Suprapubic skin (tissue), 4 donors: Measurements from ENCODE around the gene SETD2. TPM values are rescaled to one million over a fixed set of nuclear protein-coding genes. Genes with fewer than 3 reads are reported as not detected.

Source experiments
- DNase-seq, 2 donors: peaks; one replicate each; pipeline ENCODE4 v3.0.0-alpha.2; 2019; ENCODE audit warnings: low spot score in 2 of 2
- H3K27ac ChIP-seq: fragments of 200-600 bp; sonication (generic); one replicate; pipeline ENCODE4 v1.5.1; 2019
- H3K27me3 ChIP-seq: fragments of 200-600 bp; sonication (generic); one replicate; pipeline ENCODE4 v1.5.1; 2019
- H3K36me3 ChIP-seq: fragments of 200-600 bp; sonication (generic); one replicate; pipeline ENCODE4 v1.5.1; 2019
- H3K4me1 ChIP-seq: fragments of 200-600 bp; sonication (generic); one replicate; pipeline ENCODE4 v1.5.1; 2019
- H3K4me3 ChIP-seq: fragments of 200-600 bp; sonication (generic); one replicate; pipeline ENCODE4 v1.5.1; 2019; ENCODE audit warnings: mild to moderate bottlenecking
- H3K9me3 ChIP-seq: fragments of 200-600 bp; sonication (generic); one replicate; pipeline ENCODE4 v1.5.1; 2019
- CTCF ChIP-seq, 2 donors: fragments of 200-600 bp in 1 of 2; fragments of 450-650 bp in 1 of 2; sonication (generic) in 1 of 2; IDR thresholded peaks; one replicate each; pipeline ENCODE4 v1.5.1; 2016 to 2019; ENCODE audit warnings: antibody characterized with exemption in 2 of 2, mild to moderate bottlenecking in 1 of 2, moderate library complexity in 1 of 2
- EP300 ChIP-seq: sonication (generic); formaldehyde crosslinking; IDR thresholded peaks from one replicate; pipeline ENCODE4 v1.6.1; 2017; ENCODE audit warnings: antibody characterized with exemption
- POLR2A ChIP-seq, 2 donors: fragments of 450-650 bp; IDR thresholded peaks; one replicate each; pipeline ENCODE4 v1.6.1; 2017; ENCODE audit warnings: antibody characterized with exemption in 2 of 2, mild to moderate bottlenecking in 2 of 2, moderate library complexity in 2 of 2
- POLR2AphosphoS5 ChIP-seq, 3 donors: sonication (generic); formaldehyde crosslinking; IDR thresholded peaks; one replicate each; pipeline ENCODE4 v1.6.1; 2017; ENCODE audit warnings: antibody characterized with exemption in 3 of 3
- WGBS: methylation state at CpG from one replicate; pipeline ENCODE4 v1.1.5; 2018; 5-methylcytosine and 5-hydroxymethylcytosine counted together
- total RNA-seq, 4 donors: library from RNA; depleted of rRNA; stranded (reverse); fragments of >200 nt; gene quantifications; one replicate each; pipeline ENCODE4 v1.1.0, GENCODE V29; 2016

Gene SETD2
- total RNA-seq, 4 donors from 2014 or later = 41.4 to 78.6 (median 53.4) TPM

- WGBS = 90% methylated on average over 2 of the region's 5 CpGs
- H3K27ac ChIP-seq = peak overlapping the region; percentile 64
- no peak for DNase-seq
- peaks cover 79% of the 10 kb centered on the region for H3K4me1 ChIP-seq
- H3K4me3 ChIP-seq = no peak overlapping the region
- TF ChIP-seq CTCF (IDR thresholded peaks at IDR 0.05) (no peak), POLR2AphosphoS5 (IDR thresholded peaks at IDR 0.05) (no peak), POLR2A (IDR thresholded peaks at IDR 0.05) (no peak)
- H3K9me3 ChIP-seq = no peaks in the 10 kb centered on the region
- no peaks in the 10 kb centered on the region for H3K27me3 ChIP-seq
- peaks cover 21% of the 10 kb centered on the region for H3K36me3 ChIP-seq
These were observed 178.3 kb downstream of the SETD2 start for GRCh38 chr3:46985588-46985987.

GRCh38 chr3:46984591-46985459 is 179.1 kb downstream of the SETD2 start:
- peaks cover 13% of the 10 kb centered on the region for H3K36me3 ChIP-seq
- peak overlapping the region; percentile 64 for H3K27ac ChIP-seq
- TF ChIP-seq CTCF (IDR thresholded peaks at IDR 0.05) (no peak), EP300 (no peak), POLR2AphosphoS5 (IDR thresholded peaks at IDR 0.05) (no peak), POLR2A (IDR thresholded peaks at IDR 0.05) (no peak)
- WGBS = 78% methylated on average over 9 of the region's 11 CpGs
- peaks cover 86% of the 10 kb centered on the region for H3K4me1 ChIP-seq
- no peak for DNase-seq
- H3K4me3 ChIP-seq = no peak overlapping the region
- no peaks in the 10 kb centered on the region for H3K27me3 ChIP-seq
- no peaks in the 10 kb centered on the region for H3K9me3 ChIP-seq

- H3K27ac ChIP-seq = peak overlapping the region; percentile 93
- H3K4me1 ChIP-seq = peaks cover 85% of the 10 kb centered on the region
- H3K9me3 ChIP-seq = no peaks in the 10 kb centered on the region
- no peaks in the 10 kb centered on the region for H3K36me3 ChIP-seq
- H3K4me3 ChIP-seq = peak overlapping the region; percentile 57
- DNase-seq = no peak
- TF ChIP-seq POLR2AphosphoS5 (IDR thresholded peaks at IDR 0.05) (no peak), POLR2A (IDR thresholded peaks at IDR 0.05) (no peak), EP300 (no peak), CTCF (IDR thresholded peaks at IDR 0.05) (no peak)
- H3K27me3 ChIP-seq = no peaks in the 10 kb centered on the region
- WGBS = 53% methylated on average over 2 of the region's 2 CpGs
These were observed 181.4 kb downstream of the SETD2 start for GRCh38 chr3:46982546-46982945.

- WGBS = 23% methylated on average over 5 of the region's 5 CpGs
- Histone ChIP-seq H3K36me3 (no peaks in the 10 kb centered on the region), H3K27me3 (no peaks in the 10 kb centered on the region), H3K27ac (peak overlapping the region; percentile 93), H3K9me3 (no peaks in the 10 kb centered on the region), H3K4me3 (peak overlapping the region; percentile 57), H3K4me1 (peaks cover 85% of the 10 kb centered on the region)
- TF ChIP-seq POLR2AphosphoS5 (IDR thresholded peaks at IDR 0.05) (no peak), POLR2A (IDR thresholded peaks at IDR 0.05) (no peak), EP300 (no peak), CTCF (IDR thresholded peaks at IDR 0.05) (no peak)
- no peak for DNase-seq
These were observed 181.9 kb downstream of the SETD2 start for GRCh38 chr3:46981932-46982471.

GRCh38 chr3:46979958-46980497 is 183.9 kb downstream of the SETD2 start:
- no peaks in the 10 kb centered on the region for H3K9me3 ChIP-seq
- H3K4me3 ChIP-seq = peak overlapping the region; percentile 57
- peaks cover 77% of the 10 kb centered on the region for H3K4me1 ChIP-seq
- H3K27ac ChIP-seq = peak overlapping the region; percentile 93
- DNase-seq = no peak
- WGBS = 8% methylated on average over 6 of the region's 40 CpGs
- TF ChIP-seq CTCF (IDR thresholded peaks at IDR 0.05) (no peak), POLR2AphosphoS5 (IDR thresholded peaks at IDR 0.05) (no peak), EP300 (no peak), POLR2A (IDR thresholded peaks at IDR 0.05) (no peak)
- H3K27me3 ChIP-seq = no peaks in the 10 kb centered on the region
- H3K36me3 ChIP-seq = no peaks in the 10 kb centered on the region
